SK-N-SH treated with all-trans-retinoic acid at 6 μM for 48 hours (cell line): ENCODE results near the gene DMD.

Experiments
- ATAC-seq: fragments of 200-7000 bp; cut with Tn5 transposase; 3 replicates; pipeline ENCODE4 v1.9.1; 2020; ENCODE audit warnings: mild to moderate bottlenecking, moderate library complexity
- ARNTL ChIP-seq: fragments of 450-650 bp; formaldehyde crosslinking; IDR thresholded peaks from 2 replicates; pipeline ENCODE4 v1.5.0; 2020; ENCODE audit warnings: low read depth, mild to moderate bottlenecking, moderate library complexity, borderline replicate concordance
- BACH2 ChIP-seq: fragments of 250-450 bp; sonication (Bioruptor Pico); IDR thresholded peaks from 2 replicates; pipeline ENCODE4 v1.9.0; 2021; ENCODE audit warnings: mild to moderate bottlenecking, borderline replicate concordance
- CSDC2 ChIP-seq: fragments of 250-450 bp; sonication (Bioruptor Pico); IDR thresholded peaks from 2 replicates; pipeline ENCODE4 v1.5.0; 2020; ENCODE audit warnings: mild to moderate bottlenecking, moderate library complexity
- ESRRG ChIP-seq: fragments of 250-450 bp; sonication (Bioruptor Pico); IDR thresholded peaks from 2 replicates; pipeline ENCODE4 v1.6.1; 2021; ENCODE audit warnings: mild to moderate bottlenecking
- ISL1 ChIP-seq: fragments of 250-450 bp; sonication (Bioruptor Pico); IDR thresholded peaks from 2 replicates; pipeline ENCODE4 v2.1.2; 2022; ENCODE audit warnings: mild to moderate bottlenecking, moderate library complexity
- PATZ1 ChIP-seq: fragments of 250-450 bp; sonication (Bioruptor Pico); IDR thresholded peaks from 2 replicates; pipeline ENCODE4 v1.8.0; 2020; ENCODE audit warnings: mild to moderate bottlenecking, moderate library complexity, borderline replicate concordance
- POU6F1 ChIP-seq: fragments of 250-450 bp; sonication (Bioruptor Pico); IDR thresholded peaks from 2 replicates; pipeline ENCODE4 v1.8.0; 2021; ENCODE audit warnings: low read depth, mild to moderate bottlenecking, moderate library complexity, borderline replicate concordance
- PPARA ChIP-seq: fragments of 250-450 bp; sonication (Bioruptor Pico); IDR thresholded peaks from 2 replicates; pipeline ENCODE4 v1.5.0; 2020; ENCODE audit warnings: mild to moderate bottlenecking, borderline replicate concordance
- RARB ChIP-seq: fragments of 250-450 bp; sonication (Bioruptor Pico); IDR thresholded peaks from 2 replicates; pipeline ENCODE4 v1.8.0; 2021; ENCODE audit warnings: mild to moderate bottlenecking, moderate library complexity
- SNAI2 ChIP-seq: fragments of 250-450 bp; sonication (Bioruptor Pico); IDR thresholded peaks from 2 replicates; pipeline ENCODE4 v1.5.0; 2020; ENCODE audit warnings: mild to moderate bottlenecking, moderate library complexity
- TCF4 ChIP-seq: fragments of 250-450 bp; sonication (Bioruptor Pico); IDR thresholded peaks from 2 replicates; pipeline ENCODE4 v1.8.0; 2021; ENCODE audit warnings: mild to moderate bottlenecking, moderate library complexity, borderline replicate concordance
- TOX ChIP-seq: fragments of 250-450 bp; sonication (Bioruptor Pico); IDR thresholded peaks from 2 replicates; pipeline ENCODE4 v1.8.0; 2021; ENCODE audit warnings: mild to moderate bottlenecking, moderate library complexity, borderline replicate concordance
- TSHZ2 ChIP-seq: fragments of 250-450 bp; sonication (Bioruptor Pico); IDR thresholded peaks from 2 replicates; pipeline ENCODE4 v1.5.0; 2020; ENCODE audit warnings: mild to moderate bottlenecking, moderate library complexity
- ZC3H10 ChIP-seq: fragments of 250-450 bp; sonication (Bioruptor Pico); IDR thresholded peaks from 2 replicates; pipeline ENCODE4 v1.5.1; 2021; ENCODE audit warnings: mild to moderate bottlenecking, moderate library complexity
- ZFP3 ChIP-seq: fragments of 250-450 bp; sonication (Bioruptor Pico); IDR thresholded peaks from 2 replicates; pipeline ENCODE4 v1.5.0; 2020; ENCODE audit warnings: mild to moderate bottlenecking, moderate library complexity
- ZFP30 ChIP-seq: fragments of 450-650 bp; formaldehyde crosslinking; IDR thresholded peaks from 2 replicates; pipeline ENCODE4 v1.5.0; 2022; ENCODE audit warnings: mild to moderate bottlenecking, moderate library complexity
- ZNF565 ChIP-seq: fragments of 450-650 bp; formaldehyde crosslinking; conservative IDR thresholded peaks from 2 replicates; pipeline ENCODE4 v1.5.0; 2020; ENCODE audit warnings: low read depth, mild to moderate bottlenecking, moderate library complexity
- ZNF70 ChIP-seq: fragments of 450-650 bp; formaldehyde crosslinking; IDR thresholded peaks from 2 replicates; pipeline ENCODE4 v1.5.0; 2020; ENCODE audit warnings: mild to moderate bottlenecking, moderate library complexity
- ZNF8 ChIP-seq: fragments of 450-650 bp; formaldehyde crosslinking; IDR thresholded peaks from 2 replicates; pipeline ENCODE4 v1.5.0; 2020; ENCODE audit warnings: mild to moderate bottlenecking, moderate library complexity
- TF ChIP-seq, protein P1 (sequence below): fragments of 250-450 bp; sonication (Bioruptor Pico); IDR thresholded peaks from 2 replicates; pipeline ENCODE4 v1.5.1; 2020; ENCODE audit warnings: low read depth, mild to moderate bottlenecking, moderate library complexity

The DMD gene

DNA sequence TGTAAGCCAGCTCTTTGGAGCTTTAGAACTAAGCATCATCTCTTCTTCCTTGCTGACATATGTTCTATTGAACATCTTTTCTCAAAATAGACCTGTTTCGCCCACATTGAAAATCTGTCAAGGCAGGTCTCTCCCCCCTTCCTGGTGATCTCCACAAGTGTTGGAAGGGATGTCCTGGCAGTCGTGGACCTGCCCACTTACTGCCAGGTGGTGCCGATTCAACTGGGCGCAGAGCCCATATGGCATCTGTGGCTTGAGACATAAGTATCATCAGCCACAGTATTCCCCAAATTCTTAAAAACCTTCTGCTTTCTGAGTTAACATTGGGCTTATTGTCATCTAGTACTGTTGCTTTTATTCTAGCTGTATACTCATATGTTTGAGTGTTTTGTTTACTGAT, 1170.2 kb downstream of the DMD start:
- no peak for ATAC-seq
- no peak for TF ChIP-seq SNAI2 (CRISPR knock-in tag)
- no peak for TF ChIP-seq PPARA (CRISPR knock-in tag)
- no peak for TF ChIP-seq ZNF565 (CRISPR knock-in tag)
- no peak for TF ChIP-seq POU6F1 (CRISPR knock-in tag)
- no peak for TF ChIP-seq RARB (CRISPR knock-in tag)

DNA sequence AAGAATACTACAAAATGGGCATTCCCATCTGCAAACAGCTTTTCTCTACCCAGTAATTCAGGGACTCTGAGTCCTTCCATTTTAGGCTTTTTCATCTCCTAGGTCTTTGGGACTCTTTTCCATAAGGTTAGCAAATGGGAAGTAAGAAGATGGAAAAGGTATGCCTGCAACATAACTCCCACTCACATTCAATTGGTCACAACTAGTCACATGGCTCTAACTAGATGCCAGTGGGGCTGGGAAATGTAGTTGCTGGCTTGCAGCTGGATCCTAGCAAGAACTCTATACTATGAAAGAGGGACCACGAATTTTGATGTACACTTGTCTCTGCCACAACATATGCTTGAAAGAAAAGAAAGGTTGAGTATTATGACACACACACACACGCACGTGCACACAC, 1184.6 kb downstream of the DMD start:
- no peak for ATAC-seq
- TF ChIP-seq PATZ1 (CRISPR knock-in tag) = no peak
- no peak for TF ChIP-seq ISL1 (CRISPR knock-in tag)
- no peak for TF ChIP-seq ZFP3

GRCh38 chrX:32024072-32024471, 1187.3 kb downstream of the DMD start:
- ATAC-seq = no peak
- TF ChIP-seq POU6F1 (CRISPR knock-in tag) (no peak), ZNF8 (no peak), ZC3H10 (CRISPR knock-in tag) (no peak), ZFP30 (CRISPR knock-in tag) (no peak), ZNF565 (CRISPR knock-in tag) (no peak), TSHZ2 (no peak), TOX (CRISPR knock-in tag) (no peak), RARB (CRISPR knock-in tag) (no peak), ZFP3 (no peak), CSDC2 (CRISPR knock-in tag) (no peak), ARNTL (CRISPR knock-in tag) (no peak), PATZ1 (CRISPR knock-in tag) (no peak), ESRRG (CRISPR knock-in tag) (no peak), ZNF70 (CRISPR knock-in tag) (no peak), SNAI2 (CRISPR knock-in tag) (no peak), PPARA (CRISPR knock-in tag) (no peak), ISL1 (CRISPR knock-in tag) (no peak), BACH2 (CRISPR knock-in tag) (no peak), TCF4 (CRISPR knock-in tag) (no peak)
- TF ChIP-seq, protein P1, sequence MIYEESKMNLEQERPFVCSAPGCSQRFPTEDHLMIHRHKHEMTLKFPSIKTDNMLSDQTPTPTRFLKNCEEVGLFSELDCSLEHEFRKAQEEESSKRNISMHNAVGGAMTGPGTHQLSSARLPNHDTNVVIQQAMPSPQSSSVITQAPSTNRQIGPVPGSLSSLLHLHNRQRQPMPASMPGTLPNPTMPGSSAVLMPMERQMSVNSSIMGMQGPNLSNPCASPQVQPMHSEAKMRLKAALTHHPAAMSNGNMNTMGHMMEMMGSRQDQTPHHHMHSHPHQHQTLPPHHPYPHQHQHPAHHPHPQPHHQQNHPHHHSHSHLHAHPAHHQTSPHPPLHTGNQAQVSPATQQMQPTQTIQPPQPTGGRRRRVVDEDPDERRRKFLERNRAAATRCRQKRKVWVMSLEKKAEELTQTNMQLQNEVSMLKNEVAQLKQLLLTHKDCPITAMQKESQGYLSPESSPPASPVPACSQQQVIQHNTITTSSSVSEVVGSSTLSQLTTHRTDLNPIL = no peak
